DMS79 (cell line): Measurements from ENCODE around the gene SSBP1.
"Not testable (repeated sequence)": the region's sequence is repeated elsewhere in the genome, so short reads cannot be mapped to it uniquely, and the experiment has no call there.

Experiments used
- DNase-seq: peaks from one replicate; lab custom pipeline; 2025; lab: John Stamatoyannopoulos, UW

SSBP1 gene

DNA sequence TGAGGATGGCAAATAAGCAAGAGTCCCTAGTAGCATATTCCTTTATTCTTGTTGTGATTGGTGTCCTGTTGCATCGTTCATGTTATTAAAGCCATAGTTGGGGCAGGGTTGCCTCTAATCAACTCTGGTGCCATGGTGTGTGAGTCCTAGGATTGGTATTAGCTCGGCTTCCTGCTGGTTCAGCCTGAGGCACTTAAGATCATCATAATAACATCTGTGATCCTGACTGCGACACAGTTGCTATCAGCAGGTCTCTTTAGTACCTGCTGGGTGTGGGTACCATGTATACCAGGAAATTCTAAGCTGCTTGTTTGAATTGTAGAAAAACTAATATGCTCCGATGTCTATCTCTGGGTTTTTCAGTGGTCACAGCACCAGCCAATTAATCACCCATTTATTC lies 28.4 kb upstream of the SSBP1 start:
- no peak for DNase-seq

DNA sequence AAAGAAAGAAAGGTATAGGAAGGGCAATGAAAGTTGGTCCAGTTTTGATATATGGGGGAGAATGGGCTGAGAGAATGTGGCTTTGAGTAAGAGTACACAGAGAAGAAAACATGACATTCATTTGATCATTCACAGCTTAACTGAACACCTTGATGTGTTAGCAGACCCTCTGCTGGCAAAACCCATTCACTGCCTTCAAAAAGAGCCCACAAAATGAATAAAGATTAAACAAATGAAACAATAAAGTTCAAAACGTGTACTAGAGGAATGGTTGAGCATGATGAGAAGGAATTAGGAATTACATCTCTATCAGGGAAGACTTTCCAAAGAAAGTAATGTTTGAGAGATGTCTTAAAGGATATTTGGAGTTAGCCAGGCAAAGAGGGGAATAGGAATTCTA lies 27.9 kb upstream of the SSBP1 start:
- DNase-seq: no peak

DNA sequence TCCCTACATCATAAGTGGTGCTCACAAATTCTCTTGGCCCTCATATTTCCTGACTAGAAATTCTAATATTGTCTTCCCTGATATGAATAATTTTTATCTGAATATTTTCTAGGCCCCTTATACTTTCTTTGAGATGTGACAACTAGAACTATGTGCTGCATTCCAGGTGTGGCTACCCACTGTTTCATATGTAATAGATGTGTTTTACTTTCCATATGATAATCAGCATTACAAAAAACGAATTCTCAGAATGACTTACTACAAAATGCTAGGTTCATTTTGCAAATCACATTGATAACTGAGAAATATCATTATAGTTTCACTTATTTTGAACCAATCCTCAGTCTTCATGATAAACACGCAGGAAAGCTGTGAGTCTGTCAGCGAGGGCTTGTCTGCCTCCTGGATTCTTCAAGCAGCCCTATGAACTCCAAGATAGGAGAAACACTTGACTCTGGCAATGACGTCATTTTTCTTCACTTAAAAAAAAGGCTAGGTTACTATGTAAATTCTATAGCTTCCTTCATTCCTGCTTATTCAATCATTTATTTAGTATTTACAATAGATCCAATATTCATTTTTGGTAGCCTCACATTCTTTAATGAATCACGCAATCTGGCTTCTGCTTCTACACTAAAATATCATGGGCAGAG lies 25.4 kb upstream of the SSBP1 start:
- DNase-seq: no peak

DNA sequence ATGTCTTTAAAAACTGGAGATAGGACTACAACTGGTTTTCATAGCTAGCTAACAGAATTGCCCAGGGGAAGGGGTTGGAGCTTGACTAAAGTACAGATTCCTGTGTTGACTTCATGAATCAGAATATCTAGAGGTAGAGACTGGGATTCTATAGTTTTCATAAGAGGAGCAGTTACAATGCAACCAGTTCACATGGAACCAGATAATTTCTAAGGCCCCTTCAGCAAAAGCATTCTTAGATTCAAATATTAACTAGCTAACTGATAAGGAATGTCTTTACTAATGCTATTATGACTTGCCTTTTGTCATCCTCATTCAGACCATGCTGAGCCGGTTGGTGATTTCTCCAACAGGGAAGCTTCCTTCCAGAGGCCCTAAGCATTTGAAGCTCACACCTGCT lies 24.3 kb upstream of the SSBP1 start:
- no peak for DNase-seq

DNA sequence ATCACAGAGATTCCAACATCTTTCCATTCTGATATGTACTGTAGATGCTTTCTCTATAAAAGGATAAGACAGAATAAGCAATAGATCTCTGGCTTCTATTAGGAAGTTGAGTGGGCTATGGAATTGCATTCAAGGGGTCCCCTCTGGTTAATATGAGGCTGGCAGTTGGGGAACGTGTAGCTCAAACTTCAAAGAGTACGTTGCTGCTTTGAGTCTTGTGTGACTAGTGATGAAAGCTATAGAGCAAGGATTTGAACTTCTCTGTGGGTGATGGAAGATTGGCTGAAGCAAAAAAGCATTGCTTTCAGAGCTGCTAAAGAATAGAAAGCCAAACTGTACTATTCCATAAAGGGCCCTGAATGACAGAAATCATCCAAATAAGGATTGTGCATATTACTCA lies 23.6 kb upstream of the SSBP1 start:
- no peak for DNase-seq

DNA sequence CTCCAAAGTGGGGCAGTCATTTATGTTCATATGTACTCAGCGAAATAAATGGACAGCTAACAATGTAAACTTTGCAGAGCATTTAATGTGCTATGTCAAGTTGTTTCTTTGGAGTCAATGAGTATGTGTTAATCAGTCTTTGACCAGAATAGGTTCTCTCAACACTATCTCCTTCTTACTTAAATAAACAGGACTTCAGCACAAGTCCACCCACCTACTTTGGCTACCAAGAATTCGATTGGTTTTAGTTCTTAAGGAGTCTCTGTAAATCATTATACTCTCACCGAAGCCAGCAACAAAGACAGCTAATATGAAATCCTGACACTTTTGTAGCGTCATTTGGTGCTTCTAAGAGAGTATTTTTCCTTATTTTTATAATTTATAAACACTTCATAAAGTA lies 23.1 kb upstream of the SSBP1 start:
- no peak for DNase-seq

DNA sequence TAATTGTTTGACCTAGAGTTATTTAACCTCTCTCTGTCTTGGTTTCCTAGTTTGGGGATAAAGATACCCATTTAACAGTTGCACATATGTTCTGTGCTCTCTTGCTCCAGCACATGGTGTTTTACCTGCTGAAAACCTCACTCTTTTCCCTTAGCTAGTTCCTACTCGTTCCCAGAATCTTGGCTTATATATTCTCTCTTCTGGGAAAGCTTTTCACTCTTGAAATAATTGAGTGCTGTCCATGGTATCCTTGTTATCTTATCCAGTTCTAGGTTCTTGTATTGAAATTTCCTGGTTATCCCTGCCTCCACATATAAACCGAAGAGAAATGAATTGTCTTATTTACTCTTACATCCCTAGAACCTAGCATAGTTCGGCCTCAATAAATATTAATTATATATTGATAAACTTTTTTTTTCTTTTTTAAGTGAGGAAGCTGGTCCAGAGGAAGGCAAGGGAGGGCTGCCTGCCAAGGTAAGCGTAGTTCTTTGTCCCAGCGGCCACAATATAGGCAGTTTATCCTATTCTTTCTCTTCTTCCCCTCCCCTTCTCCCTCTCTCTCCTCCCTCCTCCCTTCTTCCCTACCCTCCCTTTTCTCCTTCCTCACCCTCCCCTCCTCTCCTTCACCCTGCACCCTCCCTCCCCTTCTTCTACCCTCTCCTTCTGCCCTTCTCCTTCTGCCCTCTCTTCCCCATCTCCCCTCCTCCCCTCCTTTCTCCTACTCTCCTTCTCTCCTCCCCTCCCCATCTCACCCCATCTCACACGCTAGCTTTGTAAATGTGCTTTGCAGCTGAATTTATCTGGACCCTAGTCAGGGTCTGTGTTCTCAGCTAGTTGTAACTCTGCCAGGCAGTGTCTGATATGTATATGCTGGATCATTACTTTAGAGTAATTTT lies 22.1 kb upstream of the SSBP1 start:
- no peak for DNase-seq

DNA sequence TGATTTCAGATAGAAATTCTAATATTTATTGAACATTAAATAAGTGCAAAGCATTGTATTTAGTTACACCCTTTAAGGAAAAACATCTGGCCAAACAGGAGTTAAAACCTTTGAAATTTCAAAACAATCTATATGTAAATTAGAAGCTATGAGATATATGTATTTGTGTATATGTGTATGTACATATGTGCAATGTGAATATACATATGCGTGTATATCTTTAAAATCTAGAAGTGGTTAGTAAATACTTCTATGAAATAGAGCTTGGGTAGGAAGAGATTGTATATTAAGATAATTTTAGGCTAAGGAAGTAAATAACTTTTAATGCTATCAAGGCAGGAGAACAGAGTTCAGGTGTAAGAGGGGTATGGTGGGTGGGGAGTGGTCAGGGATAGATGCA lies 20.7 kb upstream of the SSBP1 start:
- no peak for DNase-seq

DNA sequence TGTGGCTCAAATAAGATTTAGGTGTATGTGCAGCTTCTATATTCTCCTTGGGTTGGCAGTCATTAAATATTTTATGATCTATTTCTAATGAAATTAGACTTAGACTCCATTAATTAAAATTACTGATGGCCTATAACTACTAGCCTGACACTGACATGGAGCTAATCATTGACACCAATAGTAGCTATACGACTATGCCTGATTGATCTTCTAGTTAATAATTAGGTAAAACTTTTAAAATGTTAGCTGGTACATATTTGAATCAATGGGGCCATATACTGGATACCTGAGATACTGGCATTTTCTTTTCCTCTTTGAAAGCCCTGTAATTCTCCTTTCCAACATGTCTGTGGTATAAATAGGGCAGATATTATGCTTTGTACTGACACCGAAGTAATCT lies 15.6 kb upstream of the SSBP1 start:
- no peak for DNase-seq

DNA sequence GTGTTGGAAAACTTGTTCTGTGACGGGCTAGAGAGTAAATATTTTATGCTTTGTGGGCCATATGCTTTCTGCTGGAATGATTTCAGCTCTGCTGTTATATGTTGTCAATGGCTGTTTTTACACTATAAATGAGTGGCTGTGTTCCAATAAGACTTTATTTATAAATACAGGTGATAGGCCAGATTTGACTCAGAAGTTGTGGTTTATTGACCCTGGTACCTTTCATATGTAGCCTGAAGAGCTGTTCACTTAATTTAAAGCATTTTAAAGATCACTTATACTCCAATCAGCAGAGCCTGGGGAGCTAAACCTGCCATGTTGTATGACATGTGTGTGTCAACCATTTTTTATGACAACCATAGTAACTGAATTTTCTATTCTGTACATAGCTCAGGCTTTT lies 9.1 kb upstream of the SSBP1 start:
- no peak for DNase-seq

DNA sequence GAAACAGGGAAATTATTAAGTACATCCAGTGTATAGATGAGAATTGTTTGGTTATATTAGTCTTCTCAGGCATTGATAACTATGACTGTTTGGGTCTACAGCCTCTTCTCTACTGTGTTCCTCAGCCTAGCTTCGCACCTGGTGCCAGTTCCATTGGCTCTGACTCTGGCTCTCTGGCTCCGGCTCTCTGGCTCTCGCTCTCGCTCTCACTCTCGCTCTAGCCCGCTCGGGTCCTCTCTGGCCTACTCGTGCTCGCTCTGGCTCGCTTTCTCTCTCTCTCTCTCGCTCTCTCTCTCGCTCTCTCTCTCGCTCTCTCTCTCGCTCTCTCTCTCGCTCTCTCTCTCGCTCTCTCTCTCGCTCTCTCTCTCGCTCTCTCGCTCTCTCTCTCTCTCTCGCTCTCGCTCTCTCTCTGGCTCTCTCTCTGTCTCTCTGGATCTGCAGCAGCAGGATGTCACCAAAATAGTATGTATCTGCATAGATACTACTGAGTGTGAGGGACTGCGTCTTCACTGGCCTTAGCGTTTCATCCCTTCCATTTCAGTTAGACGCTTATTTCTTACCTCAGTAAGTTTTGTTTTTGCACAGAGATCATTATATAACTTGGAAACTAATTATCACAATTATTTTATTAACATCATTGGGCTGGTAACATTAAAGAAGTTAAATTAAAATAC lies 6.5 kb upstream of the SSBP1 start:
- no peak for DNase-seq

DNA sequence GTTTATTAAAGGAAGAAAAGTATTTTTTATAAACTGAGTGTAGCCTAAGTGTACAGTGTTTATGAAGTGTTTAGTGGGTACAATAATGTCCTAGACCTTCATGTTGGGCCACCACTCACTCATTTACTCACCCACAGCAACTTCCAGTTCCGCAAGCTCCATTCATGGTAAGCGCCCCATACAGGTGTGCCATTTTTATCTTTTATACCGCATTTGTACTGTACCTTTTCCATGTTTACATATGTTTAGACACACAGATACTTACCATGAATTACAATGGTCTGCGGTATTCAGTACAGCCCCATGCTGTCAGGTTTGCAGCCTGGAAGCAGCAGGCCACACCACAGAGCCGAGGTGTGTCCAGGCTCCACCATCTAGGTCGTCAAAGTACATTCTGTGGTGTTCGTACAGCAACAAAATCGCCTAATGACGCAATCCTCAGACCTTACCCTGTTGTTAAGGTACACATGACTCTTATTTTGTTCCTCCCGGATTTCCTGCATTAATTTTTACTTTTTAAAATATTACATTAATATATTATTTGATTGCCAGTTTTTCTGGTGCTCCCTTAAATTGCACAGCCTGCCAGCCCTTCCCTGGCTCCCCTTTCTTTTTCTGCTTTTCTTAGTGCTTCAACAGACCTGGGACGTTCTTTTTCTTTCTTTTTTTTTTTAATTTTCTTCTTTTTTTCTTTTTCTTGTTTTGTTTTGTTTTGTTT lies 881 bp upstream of the SSBP1 start:
- no peak for DNase-seq

DNA sequence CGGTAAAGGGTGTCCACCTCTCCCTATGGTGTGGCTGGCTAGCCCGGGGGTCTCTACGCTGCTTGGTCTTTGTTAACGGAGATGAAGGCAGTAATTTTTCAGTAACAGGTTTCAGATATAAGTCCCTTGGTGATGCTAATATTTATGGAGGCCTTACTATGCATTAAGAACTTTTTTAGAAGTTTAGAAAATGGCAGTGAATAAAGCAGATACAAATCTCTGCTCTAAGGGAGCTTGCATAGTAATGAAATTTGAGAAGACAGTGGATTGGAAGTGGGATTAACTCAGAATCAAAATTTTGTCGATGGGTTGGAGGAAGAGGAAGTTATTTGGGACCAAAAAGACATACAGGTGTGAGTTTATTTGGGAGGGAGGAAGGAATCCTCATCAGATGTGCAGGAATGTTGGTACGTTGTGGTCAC lies 445 bp downstream of the SSBP1 start:
- no peak for DNase-seq

DNA sequence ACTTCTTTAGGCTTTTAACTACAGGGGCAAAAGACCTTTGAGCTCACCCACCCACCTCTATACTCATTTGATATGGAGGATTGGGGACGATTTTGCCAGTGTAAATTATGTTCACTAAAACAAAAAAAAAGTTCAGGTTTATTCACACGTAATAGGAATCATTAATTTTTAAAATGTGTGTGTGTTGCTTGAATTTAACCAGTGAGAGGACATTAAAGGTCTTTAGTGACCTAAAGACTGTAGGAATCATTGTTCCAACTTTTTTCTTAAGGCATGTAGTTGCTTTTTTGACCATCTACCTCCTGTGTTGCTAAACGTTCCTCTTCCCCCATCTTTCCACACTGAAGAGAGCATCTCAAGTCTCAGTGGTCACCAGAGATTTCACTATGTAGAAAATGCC lies 1.1 kb downstream of the SSBP1 start:
- DNase-seq: no peak

DNA sequence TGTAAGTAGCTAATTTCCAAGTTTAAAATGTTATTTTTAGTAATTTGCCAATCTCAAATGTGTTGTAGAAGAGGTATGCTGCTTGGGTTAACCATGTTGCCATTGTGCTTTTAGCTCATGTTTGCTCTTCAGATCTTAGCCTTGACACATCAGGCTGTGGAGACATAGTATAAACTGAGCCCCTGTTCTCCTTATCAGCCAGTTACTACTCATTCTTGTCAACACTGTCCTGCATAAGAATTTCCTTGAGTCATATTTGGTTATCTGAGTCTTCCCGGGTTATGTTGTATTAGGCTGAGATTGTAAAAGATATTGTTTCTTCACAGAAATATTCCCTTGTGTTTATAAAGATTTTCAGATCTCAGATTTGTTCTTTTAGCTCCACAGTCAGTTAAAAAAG lies 4.1 kb downstream of the SSBP1 start:
- no peak for DNase-seq

DNA sequence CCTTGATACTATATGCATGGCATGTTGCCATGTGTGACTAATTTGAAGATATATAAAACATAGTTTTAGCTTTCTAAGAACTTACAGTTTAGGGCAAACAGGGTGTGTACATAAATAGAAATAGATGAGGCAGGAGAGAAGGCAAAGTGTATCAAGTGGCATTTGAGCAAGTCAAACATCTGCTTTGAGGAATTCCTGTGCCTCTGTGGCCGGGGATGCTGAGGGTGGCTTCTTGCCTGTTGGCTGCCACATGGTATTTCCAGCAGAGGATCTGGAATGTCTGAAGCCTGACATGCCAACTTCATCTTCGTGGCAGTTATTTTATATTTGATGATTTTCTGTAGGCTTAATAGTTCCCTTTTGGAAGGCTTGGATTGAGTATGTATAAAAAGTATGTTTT lies 6.0 kb downstream of the SSBP1 start:
- no peak for DNase-seq

DNA sequence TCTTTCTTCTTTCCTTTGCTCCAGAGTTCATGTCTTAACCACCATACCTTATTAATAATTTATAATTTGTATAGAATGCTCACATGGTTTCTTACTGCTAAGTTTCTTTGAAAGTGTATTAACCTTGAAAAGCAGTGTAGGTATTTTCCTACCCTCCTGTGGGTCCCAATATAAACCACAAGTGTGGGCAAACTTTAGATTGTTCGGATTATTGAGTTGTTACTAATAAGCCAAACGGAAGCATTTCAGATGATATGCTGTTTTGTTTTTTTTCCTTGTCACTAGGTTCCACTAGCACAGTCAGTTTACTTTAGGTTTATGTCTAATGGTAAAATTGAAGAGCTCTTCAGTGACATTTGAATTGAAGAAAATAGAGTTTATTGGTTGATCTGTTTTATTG lies 10.2 kb downstream of the SSBP1 start:
- DNase-seq: no peak

DNA sequence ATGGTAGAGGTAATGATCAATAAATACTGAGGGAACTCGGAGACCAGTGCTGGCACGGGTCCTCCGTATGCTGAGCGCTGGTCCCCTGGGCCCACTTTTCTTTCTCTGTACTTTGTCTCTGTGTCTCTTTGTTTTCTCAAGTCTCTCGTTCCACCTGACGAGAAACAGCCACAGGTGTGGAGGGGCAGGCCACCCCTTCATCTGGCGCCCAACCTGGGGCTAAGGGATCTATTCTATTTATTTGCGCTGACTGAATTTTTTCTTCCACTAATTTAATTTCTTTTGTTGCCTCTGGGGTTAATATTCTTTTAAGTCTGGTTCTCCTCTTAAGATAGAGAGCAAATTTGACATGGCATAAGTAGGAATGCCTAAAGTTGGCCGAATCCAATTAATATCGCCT lies 13.7 kb downstream of the SSBP1 start:
- DNase-seq: not testable (repeated sequence)

DNA sequence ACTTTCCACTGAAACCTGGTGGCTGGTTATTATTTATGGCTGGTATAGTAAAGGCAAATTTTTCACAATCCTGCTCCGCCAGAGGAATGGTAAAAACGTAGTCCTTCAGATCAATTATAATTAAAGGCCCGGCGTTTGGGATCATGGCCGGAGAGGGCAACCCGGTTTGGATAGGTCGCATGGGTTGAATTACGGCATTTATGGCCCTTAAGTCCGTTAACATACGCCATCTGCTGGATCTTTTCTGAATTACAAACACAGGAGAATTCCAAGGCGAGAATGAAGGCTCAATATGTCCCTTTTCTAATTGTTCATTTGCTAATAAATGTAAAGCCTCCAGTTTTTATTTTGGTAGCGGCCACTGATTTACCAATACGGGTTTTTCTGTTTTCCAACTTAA lies 14.5 kb downstream of the SSBP1 start:
- DNase-seq: no peak

DNA sequence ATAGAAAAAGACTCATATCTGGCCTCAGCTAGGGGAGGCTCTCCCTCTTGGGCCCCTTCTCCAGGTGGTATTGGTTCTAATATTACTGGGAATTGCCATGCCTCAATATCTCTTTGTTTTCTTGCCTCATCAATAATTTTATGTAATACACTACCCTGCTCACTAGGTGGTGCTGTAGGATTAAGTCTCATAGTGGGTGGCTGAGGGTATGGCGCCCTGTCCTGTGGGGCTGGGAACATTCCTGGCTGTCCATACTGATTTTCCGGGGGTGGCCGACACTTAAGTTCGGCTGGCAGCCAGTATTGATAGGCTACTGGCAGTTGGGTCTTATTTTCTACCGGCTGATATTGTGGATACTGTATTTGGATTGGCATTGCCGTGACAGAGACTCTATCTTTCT lies 16.8 kb downstream of the SSBP1 start:
- no peak for DNase-seq

DNA sequence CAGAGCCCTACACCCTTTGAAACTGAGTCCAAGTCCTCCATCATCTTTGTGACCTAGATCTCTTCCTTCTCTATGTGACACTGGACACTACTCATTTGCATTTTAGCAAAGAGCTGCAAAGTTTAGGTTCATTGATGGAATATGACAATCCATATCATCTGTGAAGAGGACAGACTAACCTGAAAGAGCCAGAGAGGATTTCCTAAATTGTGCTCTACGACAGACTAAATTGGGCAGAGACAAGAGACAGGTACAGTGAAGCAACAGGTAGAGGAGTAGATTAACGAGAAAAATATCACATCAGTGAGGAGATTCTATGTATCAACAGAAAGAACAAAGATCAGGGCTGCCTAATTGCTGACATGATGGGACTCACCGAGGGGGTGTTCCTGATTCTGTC lies 25.6 kb downstream of the SSBP1 start, which contains the start of gene TAS2R3:
Gene TAS2R3 (plus strand): TSS at position 301 of the 400 bp plus-strand sequence. CDS start 62 bp downstream, at position 363.
- no peak for DNase-seq

DNA sequence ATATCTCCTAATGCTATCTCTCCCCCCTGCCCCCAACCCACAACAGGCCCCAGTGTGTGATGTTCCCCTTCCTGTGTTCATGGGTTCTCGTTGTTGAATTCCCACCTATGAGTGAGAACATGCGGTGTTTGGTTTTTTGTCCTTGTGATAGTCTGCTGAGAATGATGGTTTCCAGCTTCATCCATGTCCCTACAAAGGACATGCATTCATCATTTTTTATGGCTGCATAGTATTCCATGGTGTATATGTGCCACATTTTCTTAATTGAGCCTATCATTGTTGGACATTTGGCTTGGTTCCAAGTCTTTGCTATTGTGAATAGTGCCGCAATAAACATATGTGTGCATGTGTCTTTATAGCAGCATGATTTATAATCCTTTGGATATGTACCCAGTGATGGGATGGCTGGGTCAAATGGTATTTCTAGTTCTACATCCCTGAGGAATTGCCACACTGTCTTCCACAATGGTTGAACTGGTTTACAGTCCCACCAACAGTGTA lies 32.0 kb downstream of the SSBP1 start:
- not testable (repeated sequence) for DNase-seq
